NT2/D1 (cell line): ENCODE results near the gene LDHAL6B.

Source experiments
- SUZ12 ChIP-seq: IDR thresholded peaks from 2 replicates; pipeline ENCODE4 v1.6.1; 2011; ENCODE audit not compliant: insufficient read length, insufficient read depth; ENCODE audit errors: extremely low read depth
- YY1 ChIP-seq: IDR thresholded peaks from 2 replicates; pipeline ENCODE4 v1.6.1; 2011; ENCODE audit not compliant: insufficient read length, insufficient read depth
- ZNF274 ChIP-seq: IDR thresholded peaks from 2 replicates; pipeline ENCODE4 v1.6.1; 2011; ENCODE audit warnings: mild to moderate bottlenecking, low read depth, low read length

GRCh38 chr15:59186501-59186900 lies 20.1 kb upstream of the LDHAL6B start:
- TF ChIP-seq YY1 (no peak), ZNF274 (no peak), SUZ12 (no peak)
